HG03025 (cell line): ENCODE data around the gene GPR152.

Experiments
- ATAC-seq: cut with Tn5 transposase; IDR thresholded peaks from one replicate; pipeline ENCODE4 v1.9.1; 2021; ENCODE audit warnings: mild to moderate bottlenecking, moderate library complexity; ENCODE audit not compliant: unreplicated experiment, low FRiP score

The GPR152 gene, protein sequence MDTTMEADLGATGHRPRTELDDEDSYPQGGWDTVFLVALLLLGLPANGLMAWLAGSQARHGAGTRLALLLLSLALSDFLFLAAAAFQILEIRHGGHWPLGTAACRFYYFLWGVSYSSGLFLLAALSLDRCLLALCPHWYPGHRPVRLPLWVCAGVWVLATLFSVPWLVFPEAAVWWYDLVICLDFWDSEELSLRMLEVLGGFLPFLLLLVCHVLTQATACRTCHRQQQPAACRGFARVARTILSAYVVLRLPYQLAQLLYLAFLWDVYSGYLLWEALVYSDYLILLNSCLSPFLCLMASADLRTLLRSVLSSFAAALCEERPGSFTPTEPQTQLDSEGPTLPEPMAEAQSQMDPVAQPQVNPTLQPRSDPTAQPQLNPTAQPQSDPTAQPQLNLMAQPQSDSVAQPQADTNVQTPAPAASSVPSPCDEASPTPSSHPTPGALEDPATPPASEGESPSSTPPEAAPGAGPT

DNA sequence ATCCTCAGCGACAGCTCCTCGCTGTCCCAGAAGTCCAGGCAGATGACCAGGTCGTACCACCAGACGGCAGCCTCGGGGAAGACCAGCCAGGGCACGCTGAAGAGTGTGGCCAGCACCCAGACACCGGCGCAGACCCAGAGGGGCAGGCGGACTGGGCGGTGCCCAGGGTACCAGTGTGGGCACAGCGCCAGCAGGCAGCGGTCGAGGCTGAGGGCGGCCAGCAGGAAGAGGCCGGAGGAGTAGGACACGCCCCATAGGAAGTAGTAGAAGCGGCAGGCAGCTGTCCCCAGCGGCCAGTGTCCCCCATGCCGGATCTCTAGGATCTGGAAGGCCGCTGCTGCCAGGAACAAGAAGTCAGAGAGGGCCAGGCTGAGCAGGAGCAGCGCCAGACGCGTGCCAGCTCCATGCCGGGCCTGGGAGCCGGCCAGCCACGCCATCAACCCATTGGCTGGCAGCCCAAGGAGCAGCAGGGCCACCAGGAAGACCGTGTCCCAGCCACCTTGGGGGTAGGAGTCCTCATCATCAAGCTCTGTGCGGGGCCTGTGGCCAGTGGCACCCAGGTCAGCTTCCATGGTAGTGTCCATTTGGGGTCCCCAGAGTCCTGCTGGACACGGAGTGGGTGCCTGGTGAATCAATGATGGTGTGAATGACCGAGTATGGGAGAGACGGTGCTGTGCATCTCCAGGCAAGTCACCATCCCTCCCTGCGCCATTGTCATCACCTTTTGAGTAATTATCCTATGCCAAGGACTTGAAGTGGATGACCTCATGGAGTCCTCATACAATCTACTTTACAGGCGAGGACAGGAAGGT is at the start of gene GPR152:
Gene GPR152 (minus strand): TSS at position 589 of the 812 bp plus-strand sequence. CDS start 5 bp downstream, at position 584.
- ATAC-seq = no peak

DNA sequence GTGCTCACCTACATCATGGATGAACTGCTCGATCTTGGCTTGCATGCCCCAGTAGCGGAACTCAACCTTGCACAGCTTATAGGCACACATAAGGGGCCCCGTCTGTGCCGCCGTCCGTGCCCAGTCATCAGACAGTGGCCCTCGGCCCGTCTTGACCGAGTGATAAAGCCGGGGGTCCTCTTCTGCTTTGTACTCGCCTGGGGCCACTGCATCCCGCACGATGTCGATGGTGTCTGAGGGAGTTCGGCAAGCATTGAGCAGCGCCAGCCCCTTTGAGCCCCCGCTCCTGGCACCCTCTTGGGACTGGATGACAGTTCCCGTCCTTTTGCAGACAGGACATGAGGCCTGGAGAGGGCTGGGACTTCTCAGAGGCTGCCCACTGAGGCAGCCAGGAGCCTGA is 49.3 kb upstream of the GPR152 start:
- no peak for ATAC-seq

DNA sequence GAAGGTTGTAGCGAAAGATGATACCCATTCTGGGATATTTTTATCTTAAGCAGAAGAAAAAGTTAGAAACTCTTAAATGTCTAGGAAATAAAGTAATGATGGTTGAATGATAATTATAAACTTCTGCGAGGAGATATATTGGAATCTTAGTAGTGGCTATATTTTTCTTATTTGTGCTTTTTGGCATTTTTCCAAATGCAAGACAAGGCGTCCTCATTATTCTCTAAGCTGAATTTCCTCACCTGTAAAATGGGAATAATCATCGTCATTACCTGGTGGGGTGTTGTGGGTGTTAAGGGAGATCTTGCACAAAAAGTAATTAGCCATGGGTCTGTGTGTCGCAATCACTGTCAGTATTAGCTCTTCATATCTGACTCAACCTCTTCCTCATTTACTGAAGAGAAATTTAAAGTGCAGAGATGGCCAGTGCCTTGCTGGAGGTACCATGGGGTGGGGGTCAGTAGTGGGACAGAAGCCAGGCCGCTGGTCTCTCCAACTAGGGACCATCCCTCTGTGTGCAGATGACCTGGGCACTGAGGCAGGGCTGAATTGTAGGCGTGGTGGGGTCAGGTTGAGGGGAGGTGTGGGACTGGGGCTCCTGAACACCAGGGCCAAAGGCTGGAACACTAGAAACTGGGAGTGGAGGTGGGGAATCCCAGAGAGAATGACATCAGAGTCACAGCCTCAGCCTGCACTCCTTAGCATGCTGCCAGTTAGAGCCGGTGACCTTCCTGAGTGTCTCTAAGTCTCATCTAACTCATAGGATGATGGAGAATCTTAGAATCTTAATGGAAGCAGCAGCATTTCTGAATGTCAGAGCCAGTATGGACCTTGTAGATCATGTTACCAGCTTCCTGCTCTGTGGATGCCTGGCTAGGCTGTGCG is 48.5 kb upstream of the GPR152 start:
- ATAC-seq = no peak

DNA sequence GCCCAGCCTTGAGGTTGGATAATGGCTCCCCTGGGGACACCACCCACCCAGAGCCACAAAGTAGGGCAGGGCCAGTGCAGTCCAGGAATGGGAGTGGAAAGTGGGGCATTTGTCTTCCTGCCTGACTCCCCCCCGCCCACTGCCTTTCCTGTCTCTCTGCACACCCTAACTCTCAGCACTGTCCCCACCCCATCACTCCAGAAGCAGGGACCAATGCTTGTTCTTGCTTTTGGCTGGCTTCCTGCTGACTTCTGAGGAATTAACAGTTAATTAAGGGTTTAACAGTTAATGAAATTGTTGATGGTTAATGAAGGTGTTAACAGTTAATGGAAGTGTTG is 47.9 kb upstream of the GPR152 start:
- ATAC-seq = no peak

DNA sequence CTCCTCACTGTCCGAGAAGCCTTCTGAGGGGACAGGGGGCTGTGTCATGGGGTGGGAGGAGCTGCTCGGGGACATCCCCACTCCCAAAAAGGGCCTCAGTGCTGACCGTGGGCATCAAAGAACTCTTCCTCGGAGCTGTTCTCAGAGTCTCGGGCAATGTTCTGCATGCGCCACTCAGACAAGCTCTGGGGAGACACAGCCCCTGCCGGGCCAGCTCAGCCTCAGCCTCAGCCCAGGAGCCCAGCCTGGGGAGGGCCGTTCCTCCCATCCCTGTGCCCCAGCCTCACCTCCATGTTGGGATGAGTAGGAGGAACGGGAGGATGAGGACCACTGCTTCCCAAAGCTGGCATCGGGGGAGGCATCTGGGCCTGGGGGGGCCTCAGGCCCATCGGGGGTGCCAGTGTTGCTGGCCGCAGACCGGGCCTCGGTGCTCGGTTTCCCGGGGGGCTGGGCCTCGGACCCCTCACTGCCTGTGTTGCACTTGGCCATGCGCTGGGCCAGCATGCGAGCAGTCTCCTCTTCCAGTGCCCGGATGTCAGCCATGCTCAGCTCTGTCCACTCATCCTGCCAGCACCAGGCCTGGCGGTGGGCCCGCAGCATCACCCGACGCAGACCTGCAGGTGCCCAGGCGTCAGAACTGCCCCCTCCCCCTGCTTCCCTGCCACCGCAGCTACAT is 47.4 kb upstream of the GPR152 start:
- no peak for ATAC-seq

DNA sequence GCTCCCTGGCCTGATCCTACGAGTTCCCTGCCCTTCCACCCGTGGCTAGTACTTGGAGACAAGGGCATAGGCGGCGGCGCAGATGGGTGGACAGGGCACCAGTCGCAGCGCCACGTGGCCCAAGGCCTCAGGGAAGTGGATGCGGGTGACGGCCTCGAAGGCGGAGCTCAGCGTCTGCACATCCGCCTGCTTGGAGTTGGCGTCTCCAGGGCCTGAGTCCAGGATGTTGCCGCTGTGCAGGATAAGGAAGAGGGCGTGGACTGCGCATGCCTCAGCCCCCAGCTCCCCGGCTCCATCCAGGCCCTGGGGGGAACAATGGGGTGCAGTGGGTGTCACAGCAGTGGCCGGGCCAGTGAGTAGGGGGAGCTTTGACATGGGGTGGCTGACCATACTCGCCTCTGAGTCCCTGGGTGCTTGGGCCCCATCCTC is 46.0 kb upstream of the GPR152 start:
- no peak for ATAC-seq

DNA sequence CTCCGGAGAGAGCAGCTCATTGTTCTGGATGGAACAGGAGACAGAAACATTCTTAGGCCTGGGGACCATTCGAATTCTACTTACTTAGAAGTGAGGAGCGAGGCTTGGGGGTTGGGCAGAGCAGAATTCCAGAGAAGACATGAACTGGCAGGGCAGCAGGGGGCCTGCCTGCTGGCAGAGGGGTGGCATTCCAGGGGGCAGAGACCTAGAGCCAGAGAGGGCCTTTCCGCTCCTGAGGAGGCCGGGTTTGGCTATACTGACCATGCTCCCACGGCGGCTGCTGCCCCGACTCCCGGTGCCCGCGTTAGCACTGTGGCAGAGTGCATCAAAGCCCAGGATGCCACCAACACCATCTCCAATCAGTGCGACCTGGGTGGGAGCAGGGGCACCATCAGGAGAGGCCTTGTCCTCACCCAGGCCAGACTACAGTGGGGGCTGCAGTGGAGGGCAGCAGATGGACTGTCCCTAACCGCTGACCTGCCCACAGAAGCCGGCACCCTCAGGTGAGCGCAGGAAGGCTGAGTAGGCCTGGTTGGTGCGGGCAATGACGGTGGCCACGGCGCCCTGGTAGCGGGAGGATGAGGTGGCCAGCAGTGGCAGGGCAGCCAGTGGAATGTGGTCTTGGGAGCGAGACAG is 45.2 kb upstream of the GPR152 start:
- ATAC-seq = no peak

DNA sequence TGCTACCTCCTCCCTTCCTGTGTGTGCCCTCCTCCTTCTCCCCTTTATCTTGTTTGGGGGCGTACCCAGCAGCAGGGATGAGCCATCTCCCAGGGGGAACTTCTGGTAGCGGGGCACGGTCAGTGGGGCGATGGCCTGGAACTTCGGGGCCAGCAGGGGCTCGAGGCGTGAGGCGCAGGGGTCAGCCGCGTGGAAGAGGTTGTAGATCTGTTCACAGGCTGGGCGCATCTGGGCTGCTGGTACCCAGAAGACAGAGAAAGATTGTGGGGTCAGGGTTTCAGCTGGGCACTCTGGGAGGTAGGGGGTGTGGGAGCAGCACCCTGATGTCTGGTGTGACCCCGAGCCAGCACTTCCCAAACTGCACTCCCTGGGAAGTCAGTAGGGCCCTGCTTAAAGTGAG is 43.6 kb upstream of the GPR152 start:
- ATAC-seq = no peak

DNA sequence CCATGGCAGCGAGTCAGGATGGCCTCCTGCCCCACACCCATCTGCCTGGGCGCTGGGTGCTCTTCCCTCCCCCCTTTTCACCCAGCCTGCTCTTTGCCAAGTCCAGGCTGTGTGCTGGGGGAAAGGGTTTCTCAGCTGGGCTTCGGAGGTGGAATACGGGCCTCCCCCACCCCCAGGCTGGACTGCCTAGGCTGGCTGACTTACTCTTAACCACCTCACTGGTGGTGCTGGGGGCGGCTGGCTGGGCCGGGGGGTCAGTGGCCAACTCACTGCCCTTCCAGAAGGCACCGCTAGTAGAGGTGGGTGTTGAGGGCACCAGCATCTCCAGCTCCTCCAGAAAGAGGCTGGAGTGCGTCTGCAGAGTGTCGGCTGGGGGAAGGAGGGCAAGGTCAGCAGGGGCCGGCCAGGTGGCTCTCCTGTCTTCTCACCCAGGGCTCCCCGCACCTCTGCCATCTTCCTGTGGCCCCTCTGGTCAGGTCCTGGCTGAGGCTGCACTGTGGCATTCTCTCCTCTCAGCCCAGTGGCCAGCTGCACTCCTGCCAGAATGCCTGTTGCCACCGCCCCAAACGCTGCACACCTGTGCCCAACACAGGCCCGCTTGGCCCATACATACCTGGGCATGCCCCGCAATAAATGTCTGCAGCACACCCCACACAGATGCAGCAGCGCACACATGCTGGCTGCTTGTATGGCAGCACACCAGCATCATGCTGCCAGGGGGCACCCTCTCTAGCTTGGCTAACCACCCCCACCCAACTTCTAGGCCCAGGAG is 42.9 kb upstream of the GPR152 start:
- ATAC-seq = no peak

DNA sequence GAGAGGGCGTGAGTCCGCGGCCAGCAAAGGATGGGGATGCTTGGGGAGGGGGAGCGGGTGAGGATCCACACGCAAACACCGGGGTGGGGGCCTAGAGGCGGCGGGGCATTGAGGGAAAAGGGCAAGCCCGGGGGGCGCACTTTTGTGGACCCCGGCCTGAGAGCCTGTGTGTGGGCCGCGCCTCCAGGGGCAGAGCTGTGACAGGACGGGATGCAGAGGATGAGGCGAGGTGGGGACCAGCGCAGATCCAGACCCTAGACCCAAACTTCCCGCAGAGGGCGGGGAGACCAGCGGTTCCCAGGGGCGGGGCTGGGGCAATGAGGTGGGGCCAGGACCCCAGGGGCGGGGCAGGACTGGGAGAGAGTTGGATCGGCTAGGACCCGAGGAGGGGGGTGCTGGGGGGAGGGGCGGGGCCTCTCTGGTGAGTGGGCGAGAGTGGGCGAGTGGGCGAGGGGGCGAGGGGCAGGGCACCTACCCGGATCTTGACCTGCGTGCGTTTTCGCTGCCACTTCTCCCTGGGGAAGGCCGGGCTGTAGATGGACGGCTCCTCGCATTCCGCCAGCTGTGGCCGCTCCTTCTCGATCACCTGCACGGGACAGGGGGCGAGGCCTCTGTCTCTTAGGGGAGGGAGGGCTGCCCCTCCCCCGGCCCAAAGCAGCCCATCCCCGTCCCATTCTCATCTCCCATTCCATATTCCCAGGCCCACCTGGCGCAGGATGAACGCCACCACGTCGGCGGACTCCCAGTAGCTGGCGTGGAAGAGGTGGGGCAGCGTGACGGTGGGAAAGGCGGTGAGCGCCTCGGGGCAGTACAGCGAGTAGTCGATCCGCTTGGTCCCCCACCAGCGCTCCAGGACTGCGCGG is 42.1 kb upstream of the GPR152 start:
- ATAC-seq = no peak

DNA sequence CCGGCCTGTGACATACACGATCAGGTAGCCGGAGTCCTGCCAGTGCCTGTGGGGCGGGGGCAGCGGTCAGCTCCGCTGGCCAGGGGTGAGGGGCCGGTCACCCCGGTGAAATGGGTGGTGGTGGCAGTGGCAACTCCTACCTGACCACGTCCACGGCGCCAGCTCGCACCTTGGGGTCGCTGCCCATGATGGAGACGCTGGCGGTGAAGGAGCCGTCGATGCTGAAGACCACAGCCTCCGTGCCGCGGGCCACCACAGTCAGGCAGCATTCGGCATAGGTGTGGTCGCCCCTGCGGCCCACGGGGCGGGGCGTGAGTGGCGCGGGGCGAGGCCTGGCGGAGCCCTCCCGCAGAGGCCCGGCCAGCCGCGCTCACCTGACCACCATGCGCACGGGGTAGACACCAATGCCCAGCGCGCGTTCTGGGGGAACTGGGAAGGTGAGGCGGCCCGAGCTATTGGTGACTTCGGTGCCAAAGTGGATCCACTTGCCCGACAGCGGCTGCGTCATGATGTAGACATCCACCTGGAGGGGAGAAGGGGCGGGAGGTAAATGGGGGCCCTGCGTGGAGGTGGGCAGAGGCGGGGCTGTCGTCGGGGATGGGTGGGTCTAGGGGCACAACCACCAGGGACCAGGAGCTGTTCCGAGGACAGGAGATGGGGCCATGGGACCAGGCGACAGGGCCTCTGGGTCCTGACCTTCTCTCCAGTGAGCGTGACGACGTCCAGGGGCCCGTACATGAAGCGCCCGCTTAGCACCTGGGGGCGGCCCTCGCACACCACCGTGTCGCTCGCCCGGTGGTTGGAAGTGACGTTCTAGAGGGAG is 41.2 kb upstream of the GPR152 start:
- ATAC-seq = no peak

DNA sequence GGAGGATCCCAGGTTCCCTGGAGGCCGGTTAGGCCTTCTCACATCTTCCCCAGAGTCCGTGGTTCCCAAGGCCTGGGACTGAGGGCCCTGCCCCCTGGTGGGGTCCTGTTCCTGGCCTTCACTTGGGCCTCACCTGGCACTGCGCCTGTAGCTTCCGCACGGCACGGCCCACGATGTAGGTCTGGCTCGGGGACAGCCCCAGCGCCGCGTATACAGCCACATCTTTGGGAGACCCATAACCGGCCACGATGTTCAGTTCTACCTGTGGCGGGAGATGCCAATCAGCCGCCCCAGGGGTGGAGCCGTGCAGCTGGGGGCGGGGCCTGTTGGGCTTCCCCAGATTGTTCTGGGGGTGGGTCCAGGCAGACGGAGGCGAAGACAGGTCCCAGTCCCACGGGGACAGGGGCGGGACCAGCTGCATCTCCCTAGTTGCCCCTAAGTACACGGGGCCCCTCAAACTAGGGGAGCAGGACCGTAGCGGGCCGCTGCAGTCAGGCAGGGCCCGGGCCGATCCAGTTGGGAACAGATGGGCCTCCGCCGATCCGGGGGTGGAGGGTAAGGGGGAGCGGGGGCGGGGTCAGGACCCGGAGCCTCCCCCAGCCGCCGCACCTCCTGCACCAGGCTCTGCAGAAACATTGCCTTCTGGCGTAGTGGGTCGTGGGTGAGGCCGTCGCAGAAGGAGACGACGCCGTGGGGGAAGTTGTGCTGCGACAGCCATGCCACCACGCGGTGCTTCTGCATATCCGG is 40.4 kb upstream of the GPR152 start:
- no peak for ATAC-seq

DNA sequence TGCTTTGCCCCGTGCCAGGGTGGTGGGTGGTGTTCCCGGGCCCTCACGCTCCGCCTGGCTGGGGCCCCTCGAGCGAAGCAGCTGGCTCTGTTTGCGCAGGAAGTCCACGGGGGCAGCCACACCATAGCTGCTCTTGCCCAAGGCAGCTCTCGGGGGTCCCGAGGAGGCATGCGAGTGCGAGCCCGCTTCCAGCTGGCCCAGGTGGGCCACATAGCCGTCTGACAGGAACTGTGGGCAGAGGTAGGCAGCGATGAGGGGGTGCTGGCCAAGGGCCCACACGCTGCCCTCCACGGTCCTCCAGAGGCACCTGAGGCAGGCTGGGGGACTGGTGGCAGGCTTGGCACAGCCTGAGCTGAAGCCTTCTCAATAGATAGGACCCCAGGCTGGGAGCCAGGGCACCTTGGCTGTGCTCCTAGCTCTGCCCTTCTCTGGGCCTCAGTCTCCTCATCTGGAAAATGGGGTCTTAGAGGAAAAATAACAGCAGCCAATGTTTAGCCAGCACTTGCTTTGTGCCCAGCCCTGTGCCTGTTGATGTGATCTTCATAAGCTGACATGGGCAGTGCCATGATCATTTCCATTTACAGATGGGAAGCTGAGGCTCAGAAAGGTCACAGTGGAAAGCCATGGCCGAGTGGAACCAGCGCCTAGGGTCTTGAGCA is 39.7 kb upstream of the GPR152 start:
- no peak for ATAC-seq

DNA sequence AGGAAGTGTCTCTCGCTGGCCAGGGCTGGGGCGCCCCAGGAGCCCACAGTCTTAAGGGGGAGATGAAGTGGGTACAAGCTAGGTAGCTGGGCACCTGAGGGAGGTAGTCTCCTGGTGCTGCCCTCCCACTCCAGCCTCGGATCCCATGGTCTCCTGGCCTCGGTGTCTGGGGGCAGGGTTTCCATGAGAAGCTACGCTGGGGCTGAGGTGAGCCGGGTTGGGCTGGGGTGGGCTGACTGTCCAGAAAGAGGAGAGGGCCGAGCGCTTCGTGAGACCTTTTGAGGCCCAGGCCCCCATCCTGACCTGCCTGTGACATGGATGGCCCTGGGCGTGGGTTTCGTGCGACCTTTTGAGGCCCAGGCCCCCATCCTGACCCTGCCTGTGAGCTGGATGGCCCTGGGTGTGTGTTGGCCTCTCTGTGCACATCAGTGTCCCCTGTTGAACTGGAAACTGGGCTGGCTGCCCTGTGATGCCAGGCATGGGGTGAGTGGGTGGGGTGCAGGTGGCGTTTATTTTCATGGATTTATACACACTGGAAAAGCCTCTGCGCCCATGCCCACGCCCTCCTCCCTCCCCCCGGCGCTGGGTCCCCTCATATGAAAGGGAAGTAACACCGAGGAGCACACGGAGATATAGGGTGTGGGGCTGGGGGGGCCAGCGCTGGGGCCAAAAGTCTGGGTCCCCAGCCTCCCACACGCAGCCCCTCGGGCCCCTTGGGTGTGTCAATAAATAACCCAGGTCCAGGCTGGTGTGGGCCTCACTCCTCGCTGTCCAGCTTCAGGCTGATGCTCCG is 38.9 kb upstream of the GPR152 start:
- no peak for ATAC-seq

DNA sequence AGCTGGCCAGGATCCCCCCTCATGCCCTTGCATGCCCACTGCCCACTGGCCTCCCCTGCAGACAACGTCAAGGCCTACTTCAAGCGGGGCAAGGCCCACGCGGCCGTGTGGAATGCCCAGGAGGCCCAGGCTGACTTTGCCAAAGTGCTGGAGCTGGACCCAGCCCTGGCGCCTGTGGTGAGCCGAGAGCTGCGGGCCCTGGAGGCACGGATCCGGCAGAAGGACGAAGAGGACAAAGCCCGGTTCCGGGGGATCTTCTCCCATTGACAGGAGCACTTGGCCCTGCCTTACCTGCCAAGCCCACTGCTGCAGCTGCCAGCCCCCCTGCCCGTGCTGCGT is 38.2 kb upstream of the GPR152 start:
- no peak for ATAC-seq
